GM19328 (cell line): ENCODE results near the gene INTS11.

Experiments used
- ATAC-seq: cut with Tn5 transposase; IDR thresholded peaks from one replicate; pipeline ENCODE4 v1.9.1; 2021; ENCODE audit warnings: mild to moderate bottlenecking, moderate library complexity; ENCODE audit not compliant: unreplicated experiment

The INTS11 gene

GRCh38 chr1:1314678-1315335, 9.7 kb downstream of the INTS11 start:
- no peak for ATAC-seq

GRCh38 chr1:1314237-1314586, 10.2 kb downstream of the INTS11 start:
- no peak for ATAC-seq

GRCh38 chr1:1313500-1314236, 10.8 kb downstream of the INTS11 start:
- ATAC-seq = no peak

DNA sequence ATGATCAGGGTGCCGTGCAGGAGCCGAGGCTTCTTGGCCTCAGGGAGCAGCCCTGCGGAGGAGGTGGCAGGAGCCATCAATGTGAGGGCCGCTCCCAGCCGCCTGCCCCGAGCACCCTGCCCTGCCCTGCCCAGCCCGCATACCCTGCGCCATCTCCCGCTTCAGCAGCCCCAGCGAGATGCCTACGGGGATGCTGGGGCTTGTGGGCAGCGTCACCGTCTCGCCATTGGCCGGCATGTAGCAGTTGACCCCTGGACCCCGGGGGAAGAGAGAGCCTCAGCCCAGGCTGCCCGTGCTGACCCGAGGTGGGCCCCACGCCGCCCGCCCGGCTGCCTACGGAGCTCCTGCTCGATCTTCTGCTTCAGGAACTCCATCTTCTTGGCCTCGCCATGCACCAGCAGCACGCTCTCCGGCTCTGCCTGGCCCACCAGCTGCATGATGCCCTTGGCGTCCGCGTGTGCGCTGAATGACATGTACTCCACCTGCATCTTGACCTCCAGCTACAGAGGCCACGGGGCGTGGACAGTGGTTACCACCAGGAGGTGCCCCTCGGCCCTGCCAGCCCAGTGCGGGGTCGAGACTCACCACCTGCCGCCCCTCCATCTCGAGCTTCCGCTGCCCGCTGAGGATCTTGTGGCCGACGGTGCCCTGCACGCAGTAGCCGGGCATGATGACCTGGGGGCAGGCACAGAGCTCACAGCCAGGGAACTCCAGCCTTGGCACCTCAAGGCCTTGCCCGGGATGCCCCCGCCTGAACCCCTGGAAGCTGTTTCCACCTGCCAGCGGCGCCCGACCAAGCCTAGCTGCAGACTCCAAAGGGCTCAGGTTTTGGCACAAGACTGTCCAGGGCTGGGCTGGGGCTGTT, 11.8 kb downstream of the INTS11 start:
- no peak for ATAC-seq

DNA sequence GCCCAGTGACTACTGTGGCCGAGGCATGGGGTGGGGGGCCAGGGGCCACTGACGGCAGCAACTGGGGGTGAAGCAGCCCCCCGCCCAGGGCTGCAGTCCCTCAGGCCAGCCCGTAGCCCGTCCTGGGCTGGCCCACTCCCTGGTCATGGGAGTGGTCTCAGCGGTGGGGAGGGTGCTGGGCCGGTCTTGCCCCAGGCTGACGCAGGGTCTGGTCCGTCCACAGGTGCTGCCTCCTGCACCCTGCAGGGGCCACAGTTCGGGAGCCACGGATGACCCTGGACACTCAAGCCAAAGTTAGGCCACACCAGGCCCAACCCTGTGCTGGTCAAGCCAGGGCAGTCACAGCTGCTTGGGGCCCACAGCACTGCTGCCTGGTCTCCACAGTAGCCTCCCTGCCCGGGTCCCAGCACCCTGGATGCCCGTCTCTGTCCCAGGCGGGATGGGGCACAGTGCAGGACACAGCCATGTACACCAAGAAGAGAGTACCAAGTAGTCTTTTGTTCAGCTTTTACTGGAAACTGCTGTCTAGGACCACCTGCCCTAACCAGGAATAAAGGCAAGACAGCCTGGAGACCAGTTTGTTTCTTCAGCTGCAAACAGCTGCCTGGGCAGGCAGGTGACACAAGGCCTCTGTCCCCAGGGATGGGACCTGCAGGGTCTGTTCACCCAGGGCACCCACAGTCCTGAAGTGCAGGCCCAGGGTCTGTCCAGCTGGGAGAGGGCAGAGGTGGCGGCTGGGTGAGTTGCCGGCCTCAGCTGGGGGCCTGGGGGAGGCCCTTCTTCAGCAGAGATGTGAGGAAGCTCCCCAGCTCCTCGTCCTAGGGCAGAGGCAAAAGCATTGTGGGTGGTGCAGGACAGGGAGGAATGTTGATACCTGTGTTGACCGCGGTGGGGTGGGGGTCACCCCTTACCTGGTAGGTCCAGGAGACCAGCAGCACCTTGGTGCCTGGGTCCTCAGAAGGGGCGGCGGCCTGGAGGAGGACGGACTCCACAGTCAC, 13.1 kb downstream of the INTS11 start:
- no peak for ATAC-seq

GRCh38 chr1:1310476-1311053, 13.9 kb downstream of the INTS11 start:
- no peak for ATAC-seq

GRCh38 chr1:1310109-1310385, 14.4 kb downstream of the INTS11 start:
- ATAC-seq = no peak

DNA sequence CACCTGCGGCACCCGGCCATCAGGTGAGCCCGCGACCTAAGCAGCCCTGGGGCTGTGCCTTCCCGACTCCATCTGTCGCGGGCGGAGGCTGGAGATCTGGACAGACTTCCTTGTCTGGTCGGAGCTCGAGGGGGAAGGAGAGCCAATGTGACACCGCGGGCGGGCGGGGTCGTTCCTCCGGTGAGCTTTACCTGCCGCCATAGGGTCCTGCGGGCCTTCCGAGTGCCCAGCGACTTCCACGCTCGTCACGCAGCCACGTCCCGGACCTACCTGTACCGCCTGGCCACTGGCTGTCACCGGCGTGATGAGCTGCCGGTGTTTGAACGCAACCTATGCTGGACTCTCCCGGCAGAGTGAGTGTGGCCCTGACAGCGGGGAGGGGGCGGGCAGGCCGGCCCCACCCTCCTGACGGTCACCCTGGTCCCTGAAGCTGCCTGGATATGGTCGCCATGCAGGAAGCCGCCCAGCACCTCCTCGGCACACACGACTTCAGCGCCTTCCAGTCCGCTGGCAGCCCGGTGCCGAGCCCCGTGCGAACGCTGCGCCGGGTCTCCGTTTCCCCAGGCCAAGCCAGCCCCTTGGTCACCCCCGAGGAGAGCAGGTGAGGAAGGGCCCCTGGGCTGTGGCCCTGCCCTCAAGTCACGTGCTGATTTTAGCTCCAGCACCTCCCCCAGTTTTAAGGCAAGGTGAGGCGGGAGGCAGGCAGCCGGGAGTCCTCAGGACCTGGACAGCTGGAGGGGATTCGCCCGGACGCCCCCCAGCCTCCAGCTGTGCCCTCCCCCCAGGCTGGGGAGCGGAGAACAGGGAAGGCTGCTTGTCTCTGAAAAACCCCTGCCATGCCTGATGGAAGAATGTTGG, 15.0 kb downstream of the INTS11 start:
- no peak for ATAC-seq

- no peak for ATAC-seq
Observed at GRCh38 chr1:1308756-1309250, 15.7 kb downstream of the INTS11 start.

GRCh38 chr1:1307923-1308755, 16.3 kb downstream of the INTS11 start, which contains the start of the genes ACAP3 and PUSL1:
Gene ACAP3 (minus strand): TSS chr1:1307930. CDS start chr1:1307815, 115 bp downstream.
Gene PUSL1 (plus strand): TSS chr1:1308597. CDS start chr1:1308644, 47 bp downstream.
- ATAC-seq = peak; percentile 59

DNA sequence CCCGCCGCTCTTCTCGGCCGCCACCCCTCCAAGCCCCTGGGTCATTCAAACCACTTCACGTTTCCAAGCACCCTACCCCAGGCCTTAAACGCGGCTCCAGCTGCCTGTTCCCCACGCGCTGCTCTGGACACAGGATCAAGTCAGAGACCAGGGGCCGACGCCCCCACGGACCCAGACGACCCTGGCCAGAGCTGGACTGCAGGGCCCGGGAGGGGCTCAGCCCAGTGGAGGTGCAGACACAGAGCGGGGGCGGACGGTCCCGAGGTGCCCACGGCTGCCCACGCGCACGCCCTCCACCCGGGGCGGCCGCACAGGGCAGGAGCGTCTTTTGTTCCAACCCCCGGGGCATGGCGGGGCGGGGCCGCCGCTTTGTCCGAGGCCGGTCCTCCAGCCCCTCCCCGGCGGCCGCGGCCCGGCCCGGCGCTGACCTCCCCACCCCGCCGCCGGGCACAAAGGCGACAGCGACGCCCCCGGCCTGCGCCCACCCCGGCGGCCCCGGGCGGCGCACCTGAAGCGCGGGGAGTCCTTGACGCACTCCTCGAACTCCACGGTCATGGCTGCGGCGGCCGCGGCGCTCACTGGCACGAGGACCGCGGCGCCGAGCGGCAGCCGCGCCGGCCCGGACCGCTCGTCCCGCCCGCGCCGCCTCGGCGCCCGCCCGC, 17.1 kb downstream of the INTS11 start:
- no peak for ATAC-seq

- no peak for ATAC-seq
Observed at GRCh38 chr1:1306661-1307260, 17.7 kb downstream of the INTS11 start.

GRCh38 chr1:1306070-1306660, 18.3 kb downstream of the INTS11 start:
- ATAC-seq = no peak

GRCh38 chr1:1305300-1306069, 19.0 kb downstream of the INTS11 start:
- no peak for ATAC-seq

- ATAC-seq = no peak
Observed at GRCh38 chr1:1304331-1305299, 19.8 kb downstream of the INTS11 start.
